Smooth muscle cell (in vitro differentiated cells): ENCODE data around the gene CIPC. TPM values are rescaled to one million over a fixed set of nuclear protein-coding genes. Genes with fewer than 3 reads are reported as not detected.

Experiments used
- DNase-seq: peaks from one replicate; lab custom pipeline; 2025; ENCODE audit not compliant: unreplicated experiment; lab: John Stamatoyannopoulos, UW
- H2AFZ ChIP-seq: fragments of 200-600 bp; sonication (generic); 2 replicates; pipeline ENCODE4 v1.6.0; 2016; ENCODE audit warnings: antibody characterized with exemption, low read depth, mild to moderate bottlenecking
- H3F3A ChIP-seq: fragments of 200-600 bp; sonication (generic); 2 replicates; pipeline ENCODE4 v1.6.0; 2017; ENCODE audit warnings: antibody characterized with exemption, low read depth
- H3K27ac ChIP-seq: fragments of 200-600 bp; sonication (generic); 2 replicates; pipeline ENCODE4 v1.5.1; 2016; ENCODE audit warnings: low read depth, mild to moderate bottlenecking
- H3K27me3 ChIP-seq: fragments of 200-600 bp; sonication (generic); 2 replicates; pipeline ENCODE4 v1.6.1; 2016; ENCODE audit warnings: low read depth, mild to moderate bottlenecking
- H3K36me3 ChIP-seq: fragments of 200-600 bp; sonication (generic); 2 replicates; pipeline ENCODE4 v1.5.1; 2016; ENCODE audit warnings: low read depth
- H3K4me1 ChIP-seq: fragments of 200-600 bp; sonication (generic); 2 replicates; pipeline ENCODE4 v1.5.1; 2016; ENCODE audit warnings: low read depth
- H3K4me2 ChIP-seq: fragments of 200-600 bp; sonication (generic); 2 replicates; pipeline ENCODE4 v1.6.0; 2016; ENCODE audit warnings: mild to moderate bottlenecking
- H3K4me3 ChIP-seq: fragments of 200-600 bp; sonication (generic); 2 replicates; pipeline ENCODE4 v1.5.1; 2016; ENCODE audit warnings: mild to moderate bottlenecking
- H3K79me2 ChIP-seq: fragments of 200-600 bp; sonication (generic); 2 replicates; pipeline ENCODE4 v1.6.0; 2016; ENCODE audit warnings: low read depth, mild to moderate bottlenecking
- H3K9ac ChIP-seq: fragments of 200-600 bp; sonication (generic); 2 replicates; pipeline ENCODE4 v1.6.0; 2016; ENCODE audit warnings: low read depth
- H3K9me3 ChIP-seq: fragments of 200-600 bp; sonication (generic); replicated peaks from 2 replicates; pipeline ENCODE4 v1.5.1; 2016; ENCODE audit warnings: low read depth
- H4K20me1 ChIP-seq: fragments of 200-600 bp; sonication (generic); 2 replicates; pipeline ENCODE4 v1.6.0; 2016; ENCODE audit warnings: low read depth
- WGBS: methylation state at CpG from one replicate; pipeline ENCODE4 v1.1.7; 2016; ENCODE audit warnings: low lambda C conversion rate; 5-methylcytosine and 5-hydroxymethylcytosine counted together
- polyA plus RNA-seq: library from polyadenylated mRNA; unstranded; fragments of >200 nt; fragmentation: Nextera tagmentation; extraction: Ambion mirVana; gene quantifications from 2 replicates; pipeline ENCODE4 v1.2.1, GENCODE V29; 2016
- total RNA-seq: library from RNA; depleted of rRNA; stranded (reverse); fragments of >200 nt; gene quantifications from 2 replicates; pipeline ENCODE4 v1.2.3, GENCODE V29; 2014
- TF ChIP-seq, protein P1 (sequence below): fragments of 200-600 bp; sonication (generic); IDR thresholded peaks from 2 replicates; pipeline ENCODE4 v1.5.1; 2017; ENCODE audit warnings: borderline replicate concordance, mild to moderate bottlenecking, antibody characterized with exemption; ENCODE audit not compliant: insufficient read depth, poor library complexity, severe bottlenecking

The CIPC gene
- total and polyA plus RNA-seq, 2 experiments from 2014 or later = 3.6 to 15.1 TPM

DNA sequence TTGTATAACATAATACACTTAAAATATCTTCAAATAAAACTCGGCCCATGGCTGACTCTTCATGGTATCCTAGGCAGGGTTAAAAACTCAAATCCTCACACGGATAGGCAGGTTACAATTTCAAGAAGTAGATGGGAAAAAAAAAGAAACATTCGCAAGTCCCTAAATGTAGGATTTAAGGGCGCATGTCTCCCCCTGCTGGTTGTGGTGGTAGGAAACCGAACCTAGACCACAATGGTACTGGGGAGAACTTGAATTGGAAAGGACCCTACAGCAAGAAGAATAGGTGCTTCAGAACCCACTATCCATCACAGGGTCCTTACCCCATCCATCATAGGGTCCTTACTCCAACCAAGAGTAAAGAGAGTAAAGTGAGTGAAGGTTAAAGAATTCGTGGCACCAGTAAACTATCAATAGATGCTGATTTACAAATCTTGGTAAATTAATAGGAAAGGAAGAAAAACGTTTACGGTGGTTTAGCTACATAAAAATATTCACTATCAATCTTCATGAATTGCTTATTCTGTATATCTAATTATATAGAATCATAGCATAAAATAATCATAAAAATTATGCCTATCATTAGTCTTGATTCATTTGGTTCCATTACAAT lies 3.3 kb upstream of the CIPC start:
- TF ChIP-seq, protein P1, sequence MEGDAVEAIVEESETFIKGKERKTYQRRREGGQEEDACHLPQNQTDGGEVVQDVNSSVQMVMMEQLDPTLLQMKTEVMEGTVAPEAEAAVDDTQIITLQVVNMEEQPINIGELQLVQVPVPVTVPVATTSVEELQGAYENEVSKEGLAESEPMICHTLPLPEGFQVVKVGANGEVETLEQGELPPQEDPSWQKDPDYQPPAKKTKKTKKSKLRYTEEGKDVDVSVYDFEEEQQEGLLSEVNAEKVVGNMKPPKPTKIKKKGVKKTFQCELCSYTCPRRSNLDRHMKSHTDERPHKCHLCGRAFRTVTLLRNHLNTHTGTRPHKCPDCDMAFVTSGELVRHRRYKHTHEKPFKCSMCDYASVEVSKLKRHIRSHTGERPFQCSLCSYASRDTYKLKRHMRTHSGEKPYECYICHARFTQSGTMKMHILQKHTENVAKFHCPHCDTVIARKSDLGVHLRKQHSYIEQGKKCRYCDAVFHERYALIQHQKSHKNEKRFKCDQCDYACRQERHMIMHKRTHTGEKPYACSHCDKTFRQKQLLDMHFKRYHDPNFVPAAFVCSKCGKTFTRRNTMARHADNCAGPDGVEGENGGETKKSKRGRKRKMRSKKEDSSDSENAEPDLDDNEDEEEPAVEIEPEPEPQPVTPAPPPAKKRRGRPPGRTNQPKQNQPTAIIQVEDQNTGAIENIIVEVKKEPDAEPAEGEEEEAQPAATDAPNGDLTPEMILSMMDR = peak; percentile 84

DNA sequence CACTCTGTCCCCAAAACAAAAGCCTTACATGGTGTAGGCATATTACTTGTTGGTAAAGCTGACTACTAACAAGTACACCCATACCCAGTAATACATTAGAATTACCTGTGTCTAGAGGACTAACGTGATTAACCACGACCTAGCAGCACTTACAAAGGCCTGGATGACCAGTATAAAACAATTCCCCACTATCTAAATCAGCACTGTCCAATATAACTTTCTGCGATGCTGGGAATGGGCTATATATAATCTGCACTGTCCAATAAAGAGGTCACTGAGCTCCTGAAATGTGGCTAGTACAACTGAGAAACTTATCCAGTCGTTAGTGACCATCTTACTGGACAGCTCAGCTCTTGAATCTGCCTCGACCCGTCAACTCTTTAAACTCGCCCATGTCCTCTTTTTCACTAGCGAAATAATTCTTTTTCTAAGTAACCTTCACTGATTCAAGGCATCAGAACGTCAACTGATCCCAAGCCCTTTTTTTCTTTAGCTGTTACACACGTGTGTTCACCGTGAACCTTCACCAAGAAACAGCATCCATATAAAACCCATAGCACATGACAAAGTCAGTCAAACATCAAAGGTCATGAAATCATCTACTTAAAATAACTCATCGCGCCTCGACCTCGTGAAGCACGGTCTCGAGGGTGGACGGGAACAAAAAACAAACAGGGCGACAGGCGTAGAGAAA lies 905 bp upstream of the CIPC start:
- H3K27me3 ChIP-seq = no peaks in the 10 kb centered on the region
- H3F3A ChIP-seq = peaks cover 6% of the 10 kb centered on the region
- H3K9me3 ChIP-seq = no peaks in the 10 kb centered on the region
- H3K36me3 ChIP-seq = no peaks in the 10 kb centered on the region
- peak overlapping the region; percentile 91 for H3K4me2 ChIP-seq
- peak overlapping the region; percentile 75 for H3K4me3 ChIP-seq
- peak overlapping the region; percentile 95 for H3K9ac ChIP-seq
- H3K79me2 ChIP-seq = peaks cover 29% of the 10 kb centered on the region
- TF ChIP-seq, protein P1 = no peak
- H4K20me1 ChIP-seq = no peaks in the 10 kb centered on the region
- peak overlapping the region; percentile 96 for H3K27ac ChIP-seq
- H2AFZ ChIP-seq = peak overlapping the region; percentile 91
- DNase-seq = no peak
- WGBS = 5% methylated on average over 20 of the region's 20 CpGs
- H3K4me1 ChIP-seq = peaks cover 20% of the 10 kb centered on the region

More for the DNA sequence above, 3.3 kb upstream of the CIPC start:
- WGBS = 25% methylated on average over 8 of the region's 8 CpGs
- no peaks in the 10 kb centered on the region for H3K9me3 ChIP-seq
- no peak overlapping the region for H3K4me2 ChIP-seq
- H4K20me1 ChIP-seq = no peaks in the 10 kb centered on the region
- H2AFZ ChIP-seq = no peak overlapping the region
- no peak overlapping the region for H3K4me3 ChIP-seq
- H3K9ac ChIP-seq = no peak overlapping the region
- no peaks in the 10 kb centered on the region for H3K27me3 ChIP-seq
- peaks cover 19% of the 10 kb centered on the region for H3K4me1 ChIP-seq
- peaks cover 6% of the 10 kb centered on the region for H3F3A ChIP-seq
- DNase-seq = peak; percentile 19
- H3K79me2 ChIP-seq = peaks cover 6% of the 10 kb centered on the region
- H3K36me3 ChIP-seq = no peaks in the 10 kb centered on the region
- H3K27ac ChIP-seq = no peak overlapping the region

DNA sequence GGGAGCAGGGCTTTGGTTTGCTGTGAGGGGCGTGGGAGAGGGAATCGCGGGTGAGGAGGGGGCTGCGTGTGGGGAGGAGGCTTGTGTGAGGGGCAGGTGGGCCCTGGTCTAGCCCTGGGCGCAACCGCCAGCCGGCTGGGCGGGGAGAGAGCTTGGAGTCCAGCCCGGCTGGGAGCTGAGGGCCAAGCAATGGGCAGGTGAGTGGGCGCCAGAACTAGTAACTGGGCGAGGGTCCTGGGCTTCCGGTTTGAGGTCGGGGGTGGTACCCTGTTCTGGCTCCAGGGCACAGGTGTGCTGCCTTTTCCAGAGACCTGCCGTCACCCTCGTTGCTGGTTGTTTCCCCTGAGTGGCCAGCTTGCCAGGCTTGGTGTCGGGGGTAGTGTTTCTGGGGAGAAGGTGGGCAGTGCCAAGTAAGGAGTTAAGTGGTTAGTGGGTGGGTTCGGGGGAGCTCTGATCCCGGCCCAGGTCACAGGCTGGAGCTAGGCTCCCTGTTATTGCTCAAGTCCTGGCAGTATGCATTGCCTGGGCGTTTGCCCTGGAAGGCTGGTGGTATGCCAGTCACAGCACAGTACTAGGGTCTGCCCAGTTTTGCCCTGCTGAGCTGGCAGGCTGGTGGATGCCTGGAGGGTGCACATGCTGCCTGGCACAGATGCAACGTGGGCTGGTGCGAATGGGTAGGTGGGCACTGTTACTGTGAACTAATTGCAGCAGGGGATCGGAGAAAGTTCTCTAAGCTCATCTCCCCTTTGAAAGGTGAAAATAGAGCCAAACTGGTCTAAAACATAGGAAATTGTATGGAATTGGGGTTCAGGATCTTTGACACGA lies 683 bp downstream of the CIPC start:
- Histone ChIP-seq H3K4me2 (peak overlapping the region; percentile 90), H3K27ac (peak overlapping the region; percentile 81), H3K9ac (peak overlapping the region; percentile 93), H4K20me1 (peaks cover 3% of the 10 kb centered on the region), H3K4me1 (peaks cover 20% of the 10 kb centered on the region), H3K27me3 (no peaks in the 10 kb centered on the region), H3K79me2 (peaks cover 43% of the 10 kb centered on the region), H3K36me3 (no peaks in the 10 kb centered on the region), H3F3A (peaks cover 6% of the 10 kb centered on the region), H2AFZ (peak overlapping the region; percentile 84), H3K4me3 (peak overlapping the region; percentile 75), H3K9me3 (no peaks in the 10 kb centered on the region)
- WGBS = 19% methylated on average over 16 of the region's 23 CpGs
- TF ChIP-seq, protein P1 = no peak
- DNase-seq = no peak
